GM23248 (cell line): Measurements from ENCODE around the gene PEX3. TPM values are rescaled to one million over a fixed set of nuclear protein-coding genes. Genes with fewer than 3 reads are reported as not detected.

Experiments
- DNase-seq: peaks from one replicate; pipeline ENCODE4 v3.0.0-alpha.2; 2015
- H2AFZ ChIP-seq: fragments of 200-600 bp; sonication (generic); 2 replicates; pipeline ENCODE4 v1.6.1; 2016; ENCODE audit warnings: antibody characterized with exemption
- H3F3A ChIP-seq: fragments of 200-600 bp; sonication (generic); 2 replicates; pipeline ENCODE4 v1.6.1; 2016; ENCODE audit warnings: mild to moderate bottlenecking, antibody characterized with exemption, mixed run types; ENCODE audit not compliant: insufficient read depth
- H3K27ac ChIP-seq: fragments of 200-600 bp; sonication (generic); 2 replicates; pipeline ENCODE4 v1.5.1; 2016; ENCODE audit warnings: mild to moderate bottlenecking
- H3K27me3 ChIP-seq: fragments of 200-600 bp; sonication (generic); replicated peaks from 2 replicates; pipeline ENCODE4 v1.6.1; 2016; ENCODE audit warnings: mild to moderate bottlenecking; ENCODE audit not compliant: insufficient read depth
- H3K36me3 ChIP-seq: fragments of 200-600 bp; sonication (generic); 2 replicates; pipeline ENCODE4 v1.6.1; 2016; ENCODE audit warnings: low read depth, mild to moderate bottlenecking
- H3K4me1 ChIP-seq: fragments of 200-600 bp; sonication (generic); 2 replicates; pipeline ENCODE4 v1.6.1; 2016; ENCODE audit warnings: mild to moderate bottlenecking; ENCODE audit not compliant: insufficient read depth
- H3K4me2 ChIP-seq: fragments of 200-600 bp; sonication (generic); one replicate; pipeline ENCODE4 v1.6.1; 2016; ENCODE audit warnings: mild to moderate bottlenecking; ENCODE audit not compliant: unreplicated experiment
- H3K4me3 ChIP-seq: fragments of 200-600 bp; sonication (generic); 2 replicates; pipeline ENCODE4 v1.5.1; 2016; ENCODE audit warnings: mild to moderate bottlenecking
- H3K79me2 ChIP-seq: fragments of 200-600 bp; sonication (generic); 2 replicates; pipeline ENCODE4 v1.6.1; 2016; ENCODE audit warnings: mild to moderate bottlenecking; ENCODE audit not compliant: insufficient read depth
- H3K9ac ChIP-seq: fragments of 200-600 bp; sonication (generic); 2 replicates; pipeline ENCODE4 v1.6.1; 2016; ENCODE audit warnings: mild to moderate bottlenecking
- H3K9me2 ChIP-seq: fragments of 200-600 bp; sonication (generic); 2 replicates; pipeline ENCODE4 v1.6.1; 2016; ENCODE audit warnings: mixed run types, mild to moderate bottlenecking, moderate library complexity; ENCODE audit not compliant: insufficient read depth
- H3K9me3 ChIP-seq: fragments of 200-600 bp; sonication (generic); one replicate; pipeline ENCODE4 v1.6.1; 2017; ENCODE audit warnings: low read depth
- H4K20me1 ChIP-seq: fragments of 200-600 bp; sonication (generic); 2 replicates; pipeline ENCODE4 v1.6.0; 2016; ENCODE audit not compliant: insufficient read depth
- EZH2 ChIP-seq: fragments of 200-600 bp; sonication (generic); IDR thresholded peaks from 2 replicates; pipeline ENCODE4 v1.6.1; 2018; ENCODE audit warnings: antibody characterized with exemption, mild to moderate bottlenecking; ENCODE audit not compliant: insufficient read depth, poor library complexity, severe bottlenecking
- EZH2phosphoT487 ChIP-seq: fragments of 200-600 bp; sonication (generic); IDR thresholded peaks from 2 replicates; pipeline ENCODE4 v1.6.1; 2018; ENCODE audit warnings: antibody characterized with exemption, moderate library complexity, mild to moderate bottlenecking, low read depth; ENCODE audit not compliant: insufficient read depth
- WGBS, 2 experiments: methylation state at CpG; one replicate each; pipeline ENCODE4 v1.1.6; 2015 to 2017; ENCODE audit warnings: low lambda C conversion rate in 2 of 2, low coverage in 1 of 2; ENCODE audit errors: missing lambda C conversion rate in 2 of 2; 5-methylcytosine and 5-hydroxymethylcytosine counted together
- in situ Hi-C: fragments of 300-500 bp; cut with MboI; formaldehyde crosslinking; loops from 2 replicates; pipeline ENCODE4 v1.15.0; 2020
- polyA plus RNA-seq: library from polyadenylated mRNA; unstranded; fragments of >200 nt; fragmentation: Nextera tagmentation; extraction: Ambion mirVana; gene quantifications from 2 replicates; pipeline ENCODE4 v1.2.1, GENCODE V29; 2016
- total RNA-seq: library from RNA; depleted of rRNA; stranded (reverse); fragments of >200 nt; shearing (Covaris generic); gene quantifications from 2 replicates; pipeline ENCODE4 v1.2.3, GENCODE V29; 2014

PEX3 gene
- total and polyA plus RNA-seq, 2 experiments from 2014 or later, result 20.1 to 35.0 TPM

DNA sequence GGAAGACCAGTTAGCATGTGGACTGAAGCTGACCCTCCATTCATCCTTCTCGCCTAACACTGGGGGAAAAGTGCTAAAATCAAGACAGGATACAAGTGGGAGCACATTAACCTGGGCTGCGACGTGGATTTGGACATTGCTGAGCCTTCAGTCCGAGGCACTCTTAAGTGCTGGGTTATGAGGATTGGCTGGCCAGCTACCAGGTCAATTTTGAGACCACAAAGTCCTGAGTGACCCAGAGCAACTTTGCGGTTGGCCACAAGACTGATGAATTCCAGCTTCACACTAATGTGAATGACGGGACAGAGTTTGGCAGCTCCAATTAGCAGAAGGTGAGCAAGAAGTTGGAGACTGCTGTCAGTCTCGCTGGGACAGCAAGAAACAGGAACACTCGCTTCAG, 40.2 kb downstream of the PEX3 start:
- Histone ChIP-seq H2AFZ (no peak overlapping the region), H3K9me3 (no peaks in the 10 kb centered on the region), H3K9ac (no peak overlapping the region), H3K79me2 (no peaks in the 10 kb centered on the region), H3K4me3 (no peak overlapping the region), H3K9me2 (no peaks in the 10 kb centered on the region), H3F3A (no peaks in the 10 kb centered on the region), H3K4me1 (no peaks in the 10 kb centered on the region), H3K36me3 (0 out of 2 replicates have a peak, but pooled peaks cover 6% of the 10 kb centered on the region), H3K27ac (no peak overlapping the region), H3K27me3 (no peaks in the 10 kb centered on the region), H4K20me1 (no peaks in the 10 kb centered on the region), H3K4me2 (no peak overlapping the region)
- TF ChIP-seq EZH2 (no peak), EZH2phosphoT487 (no peak)
- no peak for DNase-seq
- in situ Hi-C loops, result no loop called here
- WGBS, 2 experiments, result 93 to 96% methylated on average over 8 of the region's 8 CpGs

DNA sequence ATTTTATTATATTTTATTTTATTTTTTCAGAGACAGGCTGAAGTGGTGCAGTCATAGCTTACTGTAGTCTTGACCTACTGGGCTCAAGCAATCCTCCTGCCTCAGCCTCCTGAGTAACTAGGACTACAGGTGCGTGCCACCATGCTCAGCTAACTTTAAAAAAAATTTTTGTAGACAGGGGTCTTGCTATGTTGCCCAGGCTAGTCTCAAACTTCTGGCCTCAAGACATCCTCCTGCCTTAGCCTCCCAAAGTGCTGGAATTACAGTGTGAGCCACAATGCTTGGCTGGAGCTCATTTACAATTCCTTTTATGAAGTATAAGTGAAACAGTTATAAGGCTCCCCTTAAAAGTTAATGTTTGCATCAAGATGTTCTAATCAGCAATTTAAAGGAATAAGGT, 46.4 kb downstream of the PEX3 start:
- H2AFZ ChIP-seq, result no peak overlapping the region
- in situ Hi-C loops, result no loop called here
- H4K20me1 ChIP-seq, result no peaks in the 10 kb centered on the region
- no peaks in the 10 kb centered on the region for H3K9me3 ChIP-seq
- H3K4me3 ChIP-seq, result no peak overlapping the region
- H3K27ac ChIP-seq, result no peak overlapping the region
- TF ChIP-seq EZH2, result no peak
- no peak for TF ChIP-seq EZH2phosphoT487
- no peaks in the 10 kb centered on the region for H3K27me3 ChIP-seq
- no peaks in the 10 kb centered on the region for H3K9me2 ChIP-seq
- H3K9ac ChIP-seq, result no peak overlapping the region
- DNase-seq, result no peak
- no peaks in the 10 kb centered on the region for H3F3A ChIP-seq
- H3K4me2 ChIP-seq, result no peak overlapping the region
- 0 out of 2 replicates have a peak, but pooled peaks cover 17% of the 10 kb centered on the region for H3K36me3 ChIP-seq
- no peaks in the 10 kb centered on the region for H3K4me1 ChIP-seq
- H3K79me2 ChIP-seq, result no peaks in the 10 kb centered on the region
- WGBS, 2 experiments, result 100% methylated on average over 1 of the region's 1 CpG

DNA sequence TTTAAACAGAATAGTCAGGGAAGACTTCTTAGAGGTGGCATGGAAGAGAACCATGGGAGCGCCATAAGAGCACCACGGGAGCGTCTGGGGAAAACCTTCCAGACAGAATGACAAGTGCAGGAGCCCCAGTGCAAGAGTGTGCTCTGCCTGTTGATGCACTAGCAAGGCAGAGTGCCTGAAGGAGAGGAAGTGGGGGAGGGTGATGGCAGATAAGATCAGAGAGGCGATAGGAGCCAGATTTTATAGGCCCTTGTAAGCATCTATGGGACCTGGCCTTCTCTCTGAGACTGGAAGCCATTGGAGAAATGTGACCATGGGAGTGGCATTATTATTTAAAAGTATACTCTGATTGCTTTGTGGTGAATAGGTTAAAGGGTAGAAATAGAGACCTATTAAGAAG, 47.8 kb downstream of the PEX3 start:
- Histone ChIP-seq H3K9me3 (no peaks in the 10 kb centered on the region), H3K36me3 (0 out of 2 replicates have a peak, but pooled peaks cover 17% of the 10 kb centered on the region), H3K4me3 (no peak overlapping the region), H3K4me1 (no peaks in the 10 kb centered on the region), H3F3A (no peaks in the 10 kb centered on the region), H3K9me2 (no peaks in the 10 kb centered on the region), H3K9ac (no peak overlapping the region), H2AFZ (no peak overlapping the region), H3K27ac (no peak overlapping the region), H3K79me2 (no peaks in the 10 kb centered on the region), H4K20me1 (no peaks in the 10 kb centered on the region), H3K27me3 (no peaks in the 10 kb centered on the region), H3K4me2 (no peak overlapping the region)
- in situ Hi-C loops, result no loop called here
- TF ChIP-seq EZH2phosphoT487 (no peak), EZH2 (no peak)
- 98% methylated on average over 4 of the region's 4 CpGs for WGBS, 2 experiments
- DNase-seq, result no peak

DNA sequence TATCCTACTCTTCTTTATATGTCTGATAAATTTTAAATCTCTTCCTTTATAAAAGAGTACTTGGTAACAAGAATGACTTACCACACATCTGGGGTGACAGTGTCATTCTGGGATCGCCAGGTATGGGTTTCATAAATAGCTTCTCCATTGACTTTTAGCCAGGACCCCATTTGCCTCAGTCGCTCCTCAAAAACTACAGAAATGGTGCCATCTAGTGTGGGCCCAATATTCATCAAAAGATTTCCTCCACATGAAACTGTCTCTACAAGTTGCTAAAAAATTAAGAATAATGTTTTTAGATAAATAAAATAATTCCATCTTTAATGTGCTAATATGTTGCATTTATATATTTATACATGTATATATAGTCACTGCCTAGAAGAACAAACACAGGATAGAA, 51.2 kb downstream of the PEX3 start:
- Histone ChIP-seq H3K9me2 (no peaks in the 10 kb centered on the region), H3K4me3 (no peak overlapping the region), H3K36me3 (peaks cover 11% of the 10 kb centered on the region; the same call in 1 of the 2 replicates), H4K20me1 (no peaks in the 10 kb centered on the region), H3F3A (no peaks in the 10 kb centered on the region), H3K4me1 (no peaks in the 10 kb centered on the region), H3K9ac (no peak overlapping the region), H2AFZ (no peak overlapping the region), H3K27ac (no peak overlapping the region), H3K9me3 (no peaks in the 10 kb centered on the region), H3K4me2 (no peak overlapping the region), H3K79me2 (no peaks in the 10 kb centered on the region; the same call in 1 of the 2 replicates), H3K27me3 (no peaks in the 10 kb centered on the region)
- DNase-seq, result peak; percentile 11
- WGBS, 2 experiments, result 77 to 81% methylated on average over 2 of the region's 2 CpGs
- TF ChIP-seq EZH2phosphoT487 (no peak), EZH2 (no peak)
- in situ Hi-C loops, result no loop called here

DNA sequence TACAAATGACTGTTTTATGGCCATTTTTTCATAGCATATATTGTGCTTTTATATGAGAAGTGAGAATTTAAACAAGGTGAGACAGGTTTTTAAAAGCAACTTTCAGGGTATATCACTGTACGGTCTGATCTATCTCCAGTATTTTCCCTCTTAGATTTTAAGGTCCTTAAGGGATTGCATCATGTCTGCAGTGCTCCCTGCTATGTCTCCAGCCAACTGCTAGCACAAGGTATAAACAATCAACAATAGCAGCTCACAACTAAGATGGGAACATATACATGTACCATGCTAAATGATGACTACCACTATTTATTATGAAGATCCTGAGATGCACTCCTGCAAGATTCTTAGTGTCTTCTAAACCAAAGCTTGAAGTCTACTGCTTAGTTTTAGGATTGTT, 53.8 kb downstream of the PEX3 start:
- DNase-seq, result no peak
- peaks cover 17% of the 10 kb centered on the region for H3K79me2 ChIP-seq
- in situ Hi-C loops, result no loop called here
- no peaks in the 10 kb centered on the region for H4K20me1 ChIP-seq
- H2AFZ ChIP-seq, result no peak overlapping the region
- no peaks in the 10 kb centered on the region for H3K27me3 ChIP-seq
- 96 to 100% methylated on average over 1 of the region's 1 CpG for WGBS, 2 experiments
- H3K9me3 ChIP-seq, result no peaks in the 10 kb centered on the region
- no peak for TF ChIP-seq EZH2phosphoT487
- TF ChIP-seq EZH2, result no peak
- H3K27ac ChIP-seq, result no peak overlapping the region
- H3K9me2 ChIP-seq, result no peaks in the 10 kb centered on the region
- H3F3A ChIP-seq, result no peaks in the 10 kb centered on the region
- no peaks in the 10 kb centered on the region for H3K4me1 ChIP-seq
- H3K9ac ChIP-seq, result no peak overlapping the region
- H3K4me2 ChIP-seq, result no peak overlapping the region
- no peak overlapping the region for H3K4me3 ChIP-seq
- H3K36me3 ChIP-seq, result peaks cover 5% of the 10 kb centered on the region; the same call in 1 of the 2 replicates
